EH (cell line): ENCODE results near the gene SLC49A3.

Experiments
- DNase-seq: peaks from one replicate; pipeline ENCODE4 v3.0.0-alpha.2; 2015; ENCODE audit warnings: low read depth

The SLC49A3 gene

DNA sequence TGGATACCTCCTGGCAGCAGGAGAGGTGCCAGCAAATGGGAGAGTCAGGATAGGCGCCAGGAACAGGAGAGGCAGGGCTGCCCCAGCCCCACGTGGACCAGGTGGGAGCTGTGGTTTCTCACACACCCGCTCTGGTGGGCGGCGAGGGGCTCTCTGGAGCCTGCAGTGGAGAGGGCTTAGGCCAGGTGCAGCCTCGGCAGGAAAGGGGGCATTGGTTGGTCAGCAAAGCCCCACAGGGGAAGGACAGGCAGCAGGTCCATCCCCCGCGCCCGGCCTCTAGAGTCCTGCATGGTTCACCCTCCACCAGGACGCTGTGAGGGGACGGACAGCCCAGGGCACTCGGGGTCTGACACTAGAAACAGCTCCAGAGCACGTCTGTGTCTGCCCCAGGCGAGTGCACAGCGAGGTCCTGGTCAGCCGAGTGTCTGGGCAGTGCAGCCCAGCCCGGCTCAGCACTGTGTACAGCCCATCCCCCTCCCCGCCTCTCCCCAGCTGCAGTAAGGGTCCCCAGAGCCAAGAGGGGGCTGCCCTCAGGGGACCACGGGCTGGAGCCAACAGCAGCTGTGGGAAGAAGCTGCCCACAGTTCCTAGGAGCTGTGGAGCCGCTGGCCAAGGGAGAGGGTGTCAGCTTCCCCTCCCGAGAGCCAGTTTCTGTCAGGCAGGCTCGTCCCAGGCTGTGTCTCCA lies 23.1 kb downstream of the SLC49A3 start:
- DNase-seq, result no peak

GRCh38 chr4:665381-665750 lies 23.6 kb downstream of the SLC49A3 start:
- DNase-seq, result no peak

DNA sequence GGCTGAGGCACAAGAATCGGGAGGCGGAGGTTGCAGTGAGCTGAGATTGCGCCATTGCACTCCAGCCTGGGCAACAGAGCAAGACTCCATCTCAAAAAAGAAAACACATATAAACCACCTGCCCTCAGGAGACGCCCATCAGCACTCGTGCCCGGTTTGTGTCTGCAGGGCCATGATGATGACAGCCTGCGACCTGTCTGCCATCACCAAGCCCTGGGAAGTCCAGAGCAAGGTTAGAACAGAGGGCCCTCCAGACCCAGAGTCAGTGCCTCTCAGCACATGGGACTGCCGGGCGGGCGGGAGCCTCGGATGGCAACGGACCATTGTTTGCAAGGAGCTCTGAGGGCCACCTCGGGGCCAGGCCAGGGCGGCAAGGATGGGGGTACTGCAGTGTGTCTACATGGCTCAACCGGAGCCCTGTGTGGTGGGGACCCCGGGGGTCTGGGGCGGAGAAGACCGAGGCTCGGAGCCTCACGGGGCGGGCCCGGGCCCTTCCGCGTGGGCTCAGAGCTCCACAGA lies 24.2 kb downstream of the SLC49A3 start:
- DNase-seq, result no peak

DNA sequence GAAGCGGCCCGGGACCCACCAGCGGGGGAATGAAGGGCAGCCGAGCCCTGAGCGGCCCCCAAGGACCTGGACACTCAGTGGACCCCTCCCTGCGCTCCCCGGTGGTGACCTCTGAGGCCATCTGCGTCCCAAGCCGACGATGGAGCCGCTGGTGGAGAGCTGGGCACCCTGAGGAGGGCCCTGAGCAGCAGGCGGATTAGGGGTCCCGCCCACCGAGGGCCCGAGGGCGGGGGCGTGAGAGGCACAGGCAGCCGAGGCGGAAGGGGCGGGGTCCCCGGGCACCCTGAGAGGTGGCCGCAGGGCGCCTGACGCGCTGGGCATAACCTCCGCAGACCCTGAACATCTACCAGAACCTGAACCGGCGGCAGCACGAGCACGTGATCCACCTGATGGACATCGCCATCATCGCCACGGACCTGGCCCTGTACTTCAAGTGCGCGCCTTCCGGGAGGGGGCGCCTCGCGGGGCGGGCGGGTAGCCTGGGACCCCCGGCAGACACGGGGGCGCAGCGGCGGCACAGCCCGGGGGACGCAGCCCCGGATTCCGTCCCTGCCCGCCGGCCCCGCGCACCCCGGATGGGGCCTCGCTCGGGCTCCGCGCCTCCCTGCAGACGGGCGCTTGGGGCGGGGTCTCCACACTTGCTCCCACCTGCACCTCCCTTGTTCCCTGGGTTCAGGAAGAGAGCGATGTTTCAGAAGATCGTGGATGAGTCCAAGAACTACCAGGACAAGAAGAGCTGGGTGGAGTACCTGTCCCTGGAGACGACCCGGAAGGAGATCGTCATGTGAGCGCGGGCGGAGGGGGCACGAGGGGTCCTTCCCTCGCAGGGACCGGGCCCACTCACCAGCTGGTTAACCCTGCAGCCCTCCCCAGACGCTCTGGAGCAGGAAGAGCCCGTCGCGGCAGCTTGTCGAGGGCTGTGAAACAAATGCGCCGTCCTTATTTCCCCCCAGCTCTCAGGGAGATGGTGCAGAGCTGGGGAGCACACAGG lies 25.2 kb downstream of the SLC49A3 start:
- no peak for DNase-seq

GRCh38 chr4:663046-663437 lies 25.9 kb downstream of the SLC49A3 start:
- no peak for DNase-seq

DNA sequence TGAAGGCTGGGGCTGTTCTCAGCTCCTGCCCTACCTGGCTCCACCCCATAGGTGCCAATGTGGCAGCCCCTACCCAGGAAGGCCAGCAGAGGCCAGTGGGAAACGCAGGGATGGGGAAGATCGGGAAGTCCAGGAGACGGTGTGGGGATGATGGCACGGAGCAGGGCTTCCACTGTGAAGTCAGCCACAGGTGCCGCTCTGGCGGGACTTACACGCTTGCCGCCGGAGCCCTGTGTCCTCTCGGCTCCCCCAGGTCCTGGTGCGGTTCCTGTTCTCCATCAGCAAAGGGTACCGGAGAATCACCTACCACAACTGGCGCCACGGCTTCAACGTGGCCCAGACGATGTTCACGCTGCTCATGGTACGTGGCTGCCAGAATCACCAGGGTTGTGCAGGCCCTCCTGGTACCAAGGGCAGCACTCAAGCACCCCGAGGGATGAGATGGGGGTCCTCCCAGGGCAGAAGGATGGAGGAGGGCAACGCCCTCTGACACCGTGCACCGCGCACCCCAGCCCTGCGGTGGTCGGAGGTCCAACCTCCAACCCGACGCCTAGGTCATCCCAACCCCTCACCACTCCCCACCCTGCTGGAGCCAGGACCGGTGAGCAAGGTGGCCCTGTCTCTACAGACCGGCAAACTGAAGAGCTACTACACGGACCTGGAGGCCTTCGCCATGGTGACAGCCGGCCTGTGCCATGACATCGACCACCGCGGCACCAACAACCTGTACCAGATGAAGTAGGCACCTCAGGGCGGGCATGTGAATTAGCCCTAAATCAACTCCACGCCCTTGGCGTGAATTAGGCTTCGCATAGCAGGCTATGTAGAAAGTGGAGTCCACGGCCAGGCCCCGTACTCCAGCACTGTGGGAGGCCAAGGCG lies 26.8 kb downstream of the SLC49A3 start:
- no peak for DNase-seq

- DNase-seq, result no peak
Measured at GRCh38 chr4:661231-661630, 27.7 kb downstream of the SLC49A3 start.

DNA sequence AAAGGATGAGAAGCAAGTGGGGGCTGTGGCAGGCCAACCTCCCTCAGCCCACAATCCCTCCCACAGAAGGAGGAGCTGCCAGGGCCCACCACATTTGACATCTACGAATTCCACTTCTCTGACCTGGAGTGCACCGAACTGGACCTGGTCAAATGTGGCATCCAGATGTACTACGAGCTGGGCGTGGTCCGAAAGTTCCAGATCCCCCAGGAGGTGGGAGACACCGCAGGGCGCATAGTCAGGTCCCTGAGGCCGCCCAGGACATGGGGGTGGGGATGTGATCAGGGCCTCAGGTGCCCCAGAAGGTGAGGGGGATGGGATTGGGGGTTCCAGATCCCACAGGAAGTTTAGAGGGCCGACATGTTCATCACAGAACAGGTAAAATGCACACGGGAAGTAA lies 28.6 kb downstream of the SLC49A3 start:
- DNase-seq, result no peak

DNA sequence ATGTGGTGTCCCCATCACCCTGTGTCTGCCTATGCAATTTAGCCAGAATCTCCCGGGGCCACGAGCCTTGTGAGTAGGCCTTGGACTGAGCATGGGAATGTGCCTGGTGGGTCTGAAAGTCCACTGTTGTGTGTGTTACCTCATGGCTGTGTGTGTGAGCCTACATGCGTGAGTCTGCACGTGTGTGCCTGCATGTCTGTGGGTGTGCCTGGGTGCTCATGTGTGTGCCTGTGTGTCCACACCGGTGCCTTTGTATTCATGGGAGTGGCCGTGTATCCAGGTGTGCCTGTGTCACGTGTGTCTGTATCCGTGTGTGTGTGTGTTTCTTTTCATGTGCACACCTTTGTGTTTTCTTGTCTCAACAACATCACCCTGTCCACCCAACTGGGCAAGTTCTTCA lies 29.1 kb downstream of the SLC49A3 start:
- DNase-seq, result no peak

DNA sequence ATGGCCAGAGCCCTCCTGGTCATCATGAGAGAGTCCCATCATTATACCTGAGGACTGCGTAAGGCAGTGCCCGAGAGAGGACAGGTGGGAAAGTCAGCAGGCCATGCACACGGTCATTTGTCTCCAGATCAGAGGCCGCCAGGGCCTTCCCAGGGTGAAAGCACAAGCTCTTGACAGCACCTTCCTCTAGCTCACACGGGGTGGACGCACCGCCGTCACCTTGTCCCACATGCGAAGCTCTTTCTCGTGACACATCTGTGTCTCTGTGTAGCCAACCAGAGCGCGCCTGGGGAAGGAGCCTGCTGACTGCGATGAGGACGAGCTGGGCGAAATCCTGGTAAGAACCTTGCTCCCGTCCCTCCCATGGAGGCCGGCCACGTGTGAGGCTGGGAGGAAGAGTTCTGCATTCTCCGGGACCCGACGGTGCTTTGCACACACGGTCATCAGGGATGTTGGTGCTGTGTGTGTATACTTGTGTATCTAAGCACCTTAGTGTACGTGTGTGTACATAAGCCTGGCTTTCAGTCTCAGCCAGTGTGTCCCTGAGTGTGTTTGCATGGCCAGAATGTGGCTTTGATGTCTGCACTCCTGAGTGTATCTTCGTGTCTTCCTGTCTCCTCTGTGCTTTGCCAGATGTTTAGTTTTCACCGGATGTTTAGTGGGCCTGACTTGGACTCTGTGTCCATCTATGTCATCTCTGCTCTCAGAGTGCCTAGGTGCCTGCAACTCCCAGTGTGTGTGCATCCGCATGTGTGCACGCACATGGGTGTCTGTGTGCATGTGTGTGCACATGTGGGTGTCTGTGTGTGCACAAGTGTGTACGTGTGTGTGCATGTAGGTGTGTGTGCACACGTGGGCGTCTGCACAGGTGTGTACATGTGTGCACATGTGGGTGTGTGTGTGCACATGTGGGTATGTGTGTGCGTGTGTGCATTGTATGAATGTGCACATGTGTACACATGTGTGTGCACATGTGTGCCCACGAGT lies 30.0 kb downstream of the SLC49A3 start:
- no peak for DNase-seq

GRCh38 chr4:657834-658667 lies 30.9 kb downstream of the SLC49A3 start:
- no peak for DNase-seq

GRCh38 chr4:657338-657833 lies 31.6 kb downstream of the SLC49A3 start:
- no peak for DNase-seq

DNA sequence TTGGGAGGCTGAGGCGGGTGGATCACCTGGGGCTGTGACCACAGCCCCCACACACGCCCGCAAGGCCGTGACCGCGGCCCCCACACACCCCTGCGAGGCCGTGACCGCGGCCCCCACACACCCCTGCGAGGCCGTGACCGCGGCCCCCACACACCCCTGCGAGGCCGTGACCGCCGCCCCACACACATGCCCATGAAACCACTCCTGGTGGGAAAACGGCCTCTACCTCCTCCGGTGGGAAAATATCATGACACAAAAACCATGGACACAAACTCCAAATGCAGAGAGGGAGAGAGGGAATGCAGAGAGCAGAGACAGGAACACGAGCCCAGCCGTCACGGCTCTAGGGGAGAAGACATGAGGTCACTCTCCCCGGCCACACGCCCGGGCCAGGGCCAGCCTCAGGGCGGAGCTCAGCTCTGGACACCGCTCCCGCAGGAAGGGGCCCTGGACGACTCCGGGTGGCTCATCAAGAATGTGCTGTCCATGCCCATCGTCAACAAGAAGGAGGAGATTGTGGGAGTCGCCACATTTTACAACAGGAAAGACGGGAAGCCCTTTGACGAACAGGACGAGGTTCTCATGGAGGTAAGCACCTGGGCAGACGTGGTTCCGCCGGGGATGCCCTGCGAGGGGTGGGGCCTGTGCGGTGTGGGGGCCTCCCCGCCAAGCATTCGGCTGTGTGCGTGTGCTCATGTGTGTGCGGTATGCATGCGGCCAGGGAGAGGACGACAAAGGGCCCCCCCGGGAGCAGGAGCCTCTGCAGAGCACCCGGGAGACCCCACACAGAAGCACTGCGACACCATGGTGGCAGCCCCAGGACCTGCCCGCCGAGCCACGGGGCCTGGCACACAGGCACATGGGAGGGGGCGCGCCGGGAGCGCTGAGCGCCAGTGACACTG lies 32.3 kb downstream of the SLC49A3 start:
- no peak for DNase-seq

- DNase-seq, result no peak
Measured at GRCh38 chr4:655464-656151, 33.3 kb downstream of the SLC49A3 start.

GRCh38 chr4:654871-655463 lies 34.0 kb downstream of the SLC49A3 start:
- no peak for DNase-seq

- no peak for DNase-seq
Measured at GRCh38 chr4:654503-654845, 34.5 kb downstream of the SLC49A3 start.

- DNase-seq, result no peak
Measured at GRCh38 chr4:653831-654502, 35.0 kb downstream of the SLC49A3 start.
